ENCODE measurements around the gene GPC6.

GPC6 gene

GRCh38 chr13:94109715-94110374 lies 883.2 kb downstream of the GPC6 start:
- Mint-ChIP-seq H3K4me3 (no peak overlapping the region), H3K4me1 (peaks cover 13% of the 10 kb centered on the region), H3K36me3 (ENCODE audit: low read depth) (peaks cover 5% of the 10 kb centered on the region), H3K27ac (no peak overlapping the region), H3K9me3 (peaks cover 14% of the 10 kb centered on the region), H3K27me3 (ENCODE audit: low read depth, poor library complexity) (no peaks in the 10 kb centered on the region)
- no peak for DNase-seq
- no peak for TF ChIP-seq CTCF (IDR thresholded peaks at IDR 0.05)

- H3K4me3 Mint-ChIP-seq = no peak overlapping the region
- no peaks in the 10 kb centered on the region for H3K27me3 Mint-ChIP-seq (ENCODE audit: low read depth, poor library complexity)
- H3K9me3 Mint-ChIP-seq = peaks cover 4% of the 10 kb centered on the region
- no peaks in the 10 kb centered on the region for H3K36me3 Mint-ChIP-seq (ENCODE audit: low read depth)
- peaks cover 13% of the 10 kb centered on the region for H3K4me1 Mint-ChIP-seq
- no peak overlapping the region for H3K27ac Mint-ChIP-seq
- DNase-seq = no peak
- TF ChIP-seq CTCF (IDR thresholded peaks at IDR 0.05) = no peak
Measured at GRCh38 chr13:94112227-94112626, 885.6 kb downstream of the GPC6 start.

- Mint-ChIP-seq H3K27me3 (ENCODE audit: low read depth, poor library complexity) (no peaks in the 10 kb centered on the region), H3K36me3 (ENCODE audit: low read depth) (no peaks in the 10 kb centered on the region), H3K4me3 (no peak overlapping the region), H3K9me3 (no peaks in the 10 kb centered on the region), H3K4me1 (peaks cover 13% of the 10 kb centered on the region), H3K27ac (peak overlapping the region; percentile 56)
- no peak for TF ChIP-seq CTCF (IDR thresholded peaks at IDR 0.05)
- no peak for DNase-seq
Measured at GRCh38 chr13:94112731-94113130, 886.1 kb downstream of the GPC6 start.

GRCh38 chr13:94113245-94113644 lies 886.6 kb downstream of the GPC6 start:
- TF ChIP-seq CTCF (IDR thresholded peaks at IDR 0.05) = no peak
- Mint-ChIP-seq H3K27ac (no peak overlapping the region), H3K27me3 (ENCODE audit: low read depth, poor library complexity) (no peaks in the 10 kb centered on the region), H3K4me1 (peaks cover 13% of the 10 kb centered on the region), H3K4me3 (no peak overlapping the region), H3K9me3 (no peaks in the 10 kb centered on the region), H3K36me3 (ENCODE audit: low read depth) (no peaks in the 10 kb centered on the region)
- DNase-seq = no peak

GRCh38 chr13:94114166-94114565 lies 887.6 kb downstream of the GPC6 start:
- no peak overlapping the region for H3K4me3 Mint-ChIP-seq
- H3K27ac Mint-ChIP-seq = peak overlapping the region; percentile 5
- no peak for TF ChIP-seq CTCF (IDR thresholded peaks at IDR 0.05)
- H3K36me3 Mint-ChIP-seq (ENCODE audit: low read depth) = no peaks in the 10 kb centered on the region
- no peaks in the 10 kb centered on the region for H3K27me3 Mint-ChIP-seq (ENCODE audit: low read depth, poor library complexity)
- H3K4me1 Mint-ChIP-seq = peaks cover 15% of the 10 kb centered on the region
- no peak for DNase-seq
- no peaks in the 10 kb centered on the region for H3K9me3 Mint-ChIP-seq

- DNase-seq = no peak
- H3K27me3 Mint-ChIP-seq (ENCODE audit: low read depth, poor library complexity) = no peaks in the 10 kb centered on the region
Measured at GRCh38 chr13:94115054-94115453, 888.4 kb downstream of the GPC6 start.

More at GRCh38 chr13:94115054-94115453, 888.4 kb downstream of the GPC6 start:
- no peaks in the 10 kb centered on the region for H3K9me3 Mint-ChIP-seq
- H3K4me1 Mint-ChIP-seq = peaks cover 24% of the 10 kb centered on the region
- no peaks in the 10 kb centered on the region for H3K36me3 Mint-ChIP-seq (ENCODE audit: low read depth)
- H3K27ac Mint-ChIP-seq = no peak overlapping the region
- TF ChIP-seq CTCF (IDR thresholded peaks at IDR 0.05) = no peak
- no peak overlapping the region for H3K4me3 Mint-ChIP-seq

Measured in nephron progenitor cell (in vitro differentiated cells).